ENCODE data around the gene FADS3.

DNA sequence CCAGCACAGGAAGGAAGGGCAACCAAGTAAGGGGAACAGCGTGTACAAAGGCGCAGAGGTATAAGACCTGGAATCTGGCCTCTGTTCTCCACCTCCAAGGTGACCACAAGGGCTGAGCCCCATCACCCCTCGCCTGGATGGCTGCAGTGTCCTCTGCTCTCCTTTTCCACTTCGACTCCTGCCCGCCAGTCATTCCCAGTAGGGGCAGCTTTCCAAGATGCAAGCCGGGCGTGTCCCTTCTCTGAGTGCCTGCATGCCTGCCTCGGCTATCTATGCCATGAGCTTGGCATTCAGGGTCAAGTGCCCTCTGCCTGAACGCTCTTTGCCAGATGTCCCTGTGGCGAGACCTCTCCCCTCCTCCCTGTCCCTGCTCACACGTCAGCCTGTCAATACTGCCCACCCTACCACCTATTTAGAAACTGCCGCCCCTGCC lies 17.0 kb downstream of the FADS3 start:
- TF ChIP-seq POLR2A (IDR thresholded peaks at IDR 0.05) (no peak), POLR2AphosphoS5 (IDR thresholded peaks at IDR 0.05) (no peak)
- TF ChIP-seq, protein P1, sequence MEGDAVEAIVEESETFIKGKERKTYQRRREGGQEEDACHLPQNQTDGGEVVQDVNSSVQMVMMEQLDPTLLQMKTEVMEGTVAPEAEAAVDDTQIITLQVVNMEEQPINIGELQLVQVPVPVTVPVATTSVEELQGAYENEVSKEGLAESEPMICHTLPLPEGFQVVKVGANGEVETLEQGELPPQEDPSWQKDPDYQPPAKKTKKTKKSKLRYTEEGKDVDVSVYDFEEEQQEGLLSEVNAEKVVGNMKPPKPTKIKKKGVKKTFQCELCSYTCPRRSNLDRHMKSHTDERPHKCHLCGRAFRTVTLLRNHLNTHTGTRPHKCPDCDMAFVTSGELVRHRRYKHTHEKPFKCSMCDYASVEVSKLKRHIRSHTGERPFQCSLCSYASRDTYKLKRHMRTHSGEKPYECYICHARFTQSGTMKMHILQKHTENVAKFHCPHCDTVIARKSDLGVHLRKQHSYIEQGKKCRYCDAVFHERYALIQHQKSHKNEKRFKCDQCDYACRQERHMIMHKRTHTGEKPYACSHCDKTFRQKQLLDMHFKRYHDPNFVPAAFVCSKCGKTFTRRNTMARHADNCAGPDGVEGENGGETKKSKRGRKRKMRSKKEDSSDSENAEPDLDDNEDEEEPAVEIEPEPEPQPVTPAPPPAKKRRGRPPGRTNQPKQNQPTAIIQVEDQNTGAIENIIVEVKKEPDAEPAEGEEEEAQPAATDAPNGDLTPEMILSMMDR (IDR thresholded peaks at IDR 0.05), result no peak
